ENCODE results near the gene PTPN7. TPM values are rescaled to one million over a fixed set of nuclear protein-coding genes. Genes with fewer than 3 reads are reported as not detected.
A peak's percentile ranks its signal among the peaks of the same experiment; 100 is the strongest.

Gene PTPN7
- total and polyA plus RNA-seq, 2 of the 13 experiments (the other 11 are each of a cell fraction or from before 2014, with no cell fraction given): not detected

GRCh38 chr1:202144402-202145067, 15.9 kb downstream of the PTPN7 start, which contains the start of gene ARL8A (continued):
- peak; percentile 68; the same call in 1 of the 2 replicates for TF ChIP-seq MEIS2 (CRISPR knock-in tag; IDR thresholded peaks at IDR 0.05)
- no peak for TF ChIP-seq ISL2 (CRISPR knock-in tag; IDR thresholded peaks at IDR 0.05)
- TF ChIP-seq POLR2A (IDR thresholded peaks at IDR 0.05; ENCODE audit: insufficient read depth in 1 of 2, low read depth in 2 of 2, low read length in 2 of 2): no peak
- no peak for TF ChIP-seq TARDBP (CRISPR knock-in tag; IDR thresholded peaks at IDR 0.05)
- no peak for TF ChIP-seq MBNL3 (CRISPR knock-in tag; conservative IDR thresholded peaks at IDR 0.05)
- TF ChIP-seq ZFYVE20 (CRISPR knock-in tag; IDR thresholded peaks at IDR 0.05; ENCODE audit: borderline replicate concordance, low read depth): no peak
- TF ChIP-seq SRF (IDR thresholded peaks at IDR 0.05; ENCODE audit: low read depth, low read length): no peak
- TF ChIP-seq, protein P1, sequence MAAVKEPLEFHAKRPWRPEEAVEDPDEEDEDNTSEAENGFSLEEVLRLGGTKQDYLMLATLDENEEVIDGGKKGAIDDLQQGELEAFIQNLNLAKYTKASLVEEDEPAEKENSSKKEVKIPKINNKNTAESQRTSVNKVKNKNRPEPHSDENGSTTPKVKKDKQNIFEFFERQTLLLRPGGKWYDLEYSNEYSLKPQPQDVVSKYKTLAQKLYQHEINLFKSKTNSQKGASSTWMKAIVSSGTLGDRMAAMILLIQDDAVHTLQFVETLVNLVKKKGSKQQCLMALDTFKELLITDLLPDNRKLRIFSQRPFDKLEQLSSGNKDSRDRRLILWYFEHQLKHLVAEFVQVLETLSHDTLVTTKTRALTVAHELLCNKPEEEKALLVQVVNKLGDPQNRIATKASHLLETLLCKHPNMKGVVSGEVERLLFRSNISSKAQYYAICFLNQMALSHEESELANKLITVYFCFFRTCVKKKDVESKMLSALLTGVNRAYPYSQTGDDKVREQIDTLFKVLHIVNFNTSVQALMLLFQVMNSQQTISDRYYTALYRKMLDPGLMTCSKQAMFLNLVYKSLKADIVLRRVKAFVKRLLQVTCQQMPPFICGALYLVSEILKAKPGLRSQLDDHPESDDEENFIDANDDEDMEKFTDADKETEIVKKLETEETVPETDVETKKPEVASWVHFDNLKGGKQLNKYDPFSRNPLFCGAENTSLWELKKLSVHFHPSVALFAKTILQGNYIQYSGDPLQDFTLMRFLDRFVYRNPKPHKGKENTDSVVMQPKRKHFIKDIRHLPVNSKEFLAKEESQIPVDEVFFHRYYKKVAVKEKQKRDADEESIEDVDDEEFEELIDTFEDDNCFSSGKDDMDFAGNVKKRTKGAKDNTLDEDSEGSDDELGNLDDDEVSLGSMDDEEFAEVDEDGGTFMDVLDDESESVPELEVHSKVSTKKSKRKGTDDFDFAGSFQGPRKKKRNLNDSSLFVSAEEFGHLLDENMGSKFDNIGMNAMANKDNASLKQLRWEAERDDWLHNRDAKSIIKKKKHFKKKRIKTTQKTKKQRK (IDR thresholded peaks at IDR 0.05; ENCODE audit: low read length): no peak
- TF ChIP-seq ZNF460 (CRISPR knock-in tag; IDR thresholded peaks at IDR 0.05; ENCODE audit: borderline replicate concordance): no peak
- TF ChIP-seq AHR (CRISPR knock-in tag; IDR thresholded peaks at IDR 0.05): no peak
- no peak for TF ChIP-seq CBX5 (CRISPR knock-in tag; IDR thresholded peaks at IDR 0.05; ENCODE audit: borderline replicate concordance)
- no peak for TF ChIP-seq ZNF841 (CRISPR knock-in tag; IDR thresholded peaks at IDR 0.05; ENCODE audit: borderline replicate concordance)
- TF ChIP-seq SRSF1 (optimal IDR thresholded peaks at IDR 0.05; ENCODE audit: low read depth, low read length): no peak
- TF ChIP-seq, protein P2, sequence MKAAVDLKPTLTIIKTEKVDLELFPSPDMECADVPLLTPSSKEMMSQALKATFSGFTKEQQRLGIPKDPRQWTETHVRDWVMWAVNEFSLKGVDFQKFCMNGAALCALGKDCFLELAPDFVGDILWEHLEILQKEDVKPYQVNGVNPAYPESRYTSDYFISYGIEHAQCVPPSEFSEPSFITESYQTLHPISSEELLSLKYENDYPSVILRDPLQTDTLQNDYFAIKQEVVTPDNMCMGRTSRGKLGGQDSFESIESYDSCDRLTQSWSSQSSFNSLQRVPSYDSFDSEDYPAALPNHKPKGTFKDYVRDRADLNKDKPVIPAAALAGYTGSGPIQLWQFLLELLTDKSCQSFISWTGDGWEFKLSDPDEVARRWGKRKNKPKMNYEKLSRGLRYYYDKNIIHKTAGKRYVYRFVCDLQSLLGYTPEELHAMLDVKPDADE (CRISPR knock-in tag; IDR thresholded peaks at IDR 0.05): no peak
